H1 (cell line): ENCODE measurements around the gene CORO2B. TPM values are rescaled to one million over a fixed set of nuclear protein-coding genes. Genes with fewer than 3 reads are reported as not detected.

Experiments
- BCL11A ChIP-seq, 2 experiments: IDR thresholded peaks; one replicate each; pipeline ENCODE4 v1.6.1; 2011; ENCODE audit warnings: low read depth in 2 of 2, low read length in 2 of 2, mild to moderate bottlenecking in 2 of 2
- CBX5 ChIP-seq: fragments of 300-800, 300-1000 bp; sonication (generic); IDR thresholded peaks from 2 replicates; pipeline ENCODE4 v1.7.1; 2016; ENCODE audit warnings: antibody characterized with exemption, low read length, low read depth
- EZH2 ChIP-seq: fragments of 200-600 bp; sonication (generic); IDR thresholded peaks from 2 replicates; pipeline ENCODE4 v1.7.1; 2012; ENCODE audit warnings: low read depth, mild to moderate bottlenecking, moderate library complexity, low read length, inconsistent platforms; ENCODE audit not compliant: severe bottlenecking
- HDAC6 ChIP-seq: IDR thresholded peaks from one replicate; pipeline ENCODE4 v1.7.1; 2012; ENCODE audit warnings: low read depth, mild to moderate bottlenecking, inconsistent platforms, low read length, moderate library complexity
- KDM1A ChIP-seq: fragments of 200-600, 300-600 bp; sonication (generic); IDR thresholded peaks from 2 replicates; pipeline ENCODE4 v1.7.1; 2016; ENCODE audit warnings: mild to moderate bottlenecking, low read length, borderline replicate concordance
- RXRA ChIP-seq: IDR thresholded peaks from 2 replicates; pipeline ENCODE4 v1.6.1; 2011; ENCODE audit warnings: low read depth, mild to moderate bottlenecking, low read length, moderate library complexity; ENCODE audit not compliant: insufficient read depth
- YY1 ChIP-seq: IDR thresholded peaks from 2 replicates; pipeline ENCODE4 v1.6.1; 2011; ENCODE audit warnings: low read depth, mild to moderate bottlenecking, low read length
- polyA plus RNA-seq, 7 experiments: library from polyadenylated mRNA; depleted of rRNA in 3 of 7; stranded (reverse) in 5 of 7; unstranded in 2 of 7; fragments of >200 nt in 5 of 7; fragments of 200-250 nt in 2 of 7; gene quantifications; 1 replicate in 5 of 7; 2 replicates in 1 of 7; 4 replicates in 1 of 7; pipeline versions ENCODE4 v1.2.1 to v1.2.3, GENCODE V29; 2011 to 2013; ENCODE audit warnings: missing spikeins in 2 of 7, mixed read lengths in 2 of 7
- total RNA-seq: library from RNA; stranded (reverse); fragmentation: NEBNext Ultra II Directional; extraction: Animal tissue kit (Norgen Biotek cat#: 25700); gene quantifications from 2 replicates; pipeline ENCODE4 v1.2.1, GENCODE V29; 2021

CORO2B gene
- total and polyA plus RNA-seq, 2 of the 8 experiments (the other 6 are each of a cell fraction or from before 2014, with no cell fraction given): 3.4 to 6.7 TPM

- TF ChIP-seq HDAC6: no peak
- no peak for TF ChIP-seq YY1
- no peak for TF ChIP-seq BCL11A (IDR thresholded peaks at IDR 0.05; ENCODE audit: low read depth in 2 of 2, low read length in 2 of 2)
- TF ChIP-seq KDM1A: no peak
- no peak for TF ChIP-seq EZH2
- no peak for TF ChIP-seq RXRA
- TF ChIP-seq CBX5: no peak
Measured at GRCh38 chr15:68654786-68655560, 76.2 kb downstream of the CORO2B start (continued).
